ENCODE results near the gene MYBPC3. TPM values are rescaled to one million over a fixed set of nuclear protein-coding genes. Genes with fewer than 3 reads are reported as not detected.

Gene MYBPC3
- polyA plus RNA-seq, 2 of the 4 experiments (the other 2 are of a cell fraction) = 0.05 to 0.06 TPM

DNA sequence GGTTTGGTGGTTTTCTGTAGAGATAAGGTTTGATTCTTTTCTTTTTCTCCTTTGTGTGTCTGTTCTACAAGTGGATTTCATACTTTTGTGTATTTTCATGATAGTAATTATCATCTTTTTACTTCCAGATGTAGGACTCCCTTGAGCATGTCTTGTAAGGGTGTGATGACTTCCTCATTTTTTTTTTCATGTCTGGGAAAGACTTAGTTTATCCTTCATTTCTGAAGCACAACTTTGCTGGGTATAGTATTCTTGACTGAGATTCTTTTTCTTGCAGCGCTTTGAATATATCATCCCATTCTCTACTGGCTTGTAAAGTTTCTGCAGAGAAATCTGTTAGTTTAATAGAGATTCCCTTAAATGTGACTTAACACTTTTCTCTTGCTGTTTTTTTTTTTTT is 49.6 kb downstream of the MYBPC3 start (continued):
- TF ChIP-seq TFCP2L1 (CRISPR knock-in tag; IDR thresholded peaks at IDR 0.05) (no peak), RFX5 (IDR thresholded peaks at IDR 0.05) (no peak), ZSCAN20 (CRISPR knock-in tag; IDR thresholded peaks at IDR 0.05) (no peak), CBX2 (IDR thresholded peaks at IDR 0.05; ENCODE audit: borderline replicate concordance, low read depth) (no peak), EP300 (IDR thresholded peaks at IDR 0.05) (no peak)
- TF ChIP-seq, protein P1, sequence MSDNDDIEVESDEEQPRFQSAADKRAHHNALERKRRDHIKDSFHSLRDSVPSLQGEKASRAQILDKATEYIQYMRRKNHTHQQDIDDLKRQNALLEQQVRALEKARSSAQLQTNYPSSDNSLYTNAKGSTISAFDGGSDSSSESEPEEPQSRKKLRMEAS (IDR thresholded peaks at IDR 0.05) = no peak

DNA sequence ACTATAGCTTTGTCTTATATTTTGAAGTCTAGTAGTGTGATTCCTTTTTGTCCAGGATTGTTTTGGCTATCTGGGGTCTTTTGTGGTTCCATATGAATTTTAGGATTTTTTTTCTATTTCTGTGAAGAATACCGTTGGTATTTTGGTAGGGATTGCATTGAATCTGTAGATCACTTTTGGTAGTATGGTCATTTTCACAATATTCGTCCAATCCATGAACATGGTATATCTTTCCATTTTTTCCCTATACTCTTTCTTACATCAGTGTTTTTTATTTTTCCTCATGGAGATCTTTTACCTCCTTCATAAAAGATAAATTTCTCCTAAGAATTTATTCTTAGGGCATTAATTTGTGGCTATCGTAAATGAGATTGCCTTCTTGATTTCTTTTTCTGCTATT is 53.4 kb downstream of the MYBPC3 start:
- ChIA-PET POLR2A (no interaction called here), CTCF (interaction anchor here (1.1 kb wide), 1 partner anchor 9 kb away, joined by 3 read pairs; no protein-coding TSS in a partner anchor)
- no peak for TF ChIP-seq EP300 (IDR thresholded peaks at IDR 0.05)
- no peak for TF ChIP-seq MYC (IDR thresholded peaks at IDR 0.05; ENCODE audit: borderline replicate concordance, low read length)
- no peak for TF ChIP-seq KDM1A (IDR thresholded peaks at IDR 0.05; ENCODE audit: low read depth)
- no peak for TF ChIP-seq HEYL (CRISPR knock-in tag; IDR thresholded peaks at IDR 0.05)
- TF ChIP-seq HOXB5 (CRISPR knock-in tag; IDR thresholded peaks at IDR 0.05) = no peak
- Histone ChIP-seq H3K4me3 (no peak overlapping the region), H3K9me3 (peaks cover 17% of the 10 kb centered on the region), H3K4me2 (no peak overlapping the region), H3K4me1 (no peaks in the 10 kb centered on the region), H3K27ac (no peak overlapping the region)
- no peak for DNase-seq (ENCODE audit: low read depth in 1 of 2, low spot score in 1 of 2)
- ATAC-seq = no peak
- WGBS (ENCODE audit: missing lambda C conversion rate) = 94% methylated on average over 3 of the region's 3 CpGs
- no peak for FAIRE-seq

DNA sequence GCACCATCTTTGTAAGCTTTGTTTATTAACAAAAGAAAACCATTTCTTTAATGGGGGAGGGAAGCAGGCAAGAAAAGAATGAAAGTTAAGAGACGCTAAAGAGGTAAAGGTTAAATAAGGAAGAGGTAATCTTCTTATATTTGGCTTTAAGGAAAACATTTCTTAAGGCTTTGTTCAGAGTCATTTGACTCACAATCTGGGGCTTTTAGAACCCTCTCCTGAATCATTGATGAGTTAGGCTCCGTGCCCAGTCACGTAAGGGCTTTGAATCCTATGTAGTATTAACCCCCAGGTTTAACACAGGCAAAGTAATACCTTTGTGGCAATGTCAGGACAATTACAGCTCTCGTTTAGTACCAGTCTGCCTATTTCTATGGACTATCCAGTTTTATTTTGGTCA is 56.5 kb downstream of the MYBPC3 start:
- TF ChIP-seq RCOR1 (IDR thresholded peaks at IDR 0.05; ENCODE audit: low read depth, low read length) = no peak
- no peak for TF ChIP-seq KDM5A (IDR thresholded peaks at IDR 0.05)
- TF ChIP-seq EP300 (IDR thresholded peaks at IDR 0.05) = no peak
- TF ChIP-seq, protein P2, sequence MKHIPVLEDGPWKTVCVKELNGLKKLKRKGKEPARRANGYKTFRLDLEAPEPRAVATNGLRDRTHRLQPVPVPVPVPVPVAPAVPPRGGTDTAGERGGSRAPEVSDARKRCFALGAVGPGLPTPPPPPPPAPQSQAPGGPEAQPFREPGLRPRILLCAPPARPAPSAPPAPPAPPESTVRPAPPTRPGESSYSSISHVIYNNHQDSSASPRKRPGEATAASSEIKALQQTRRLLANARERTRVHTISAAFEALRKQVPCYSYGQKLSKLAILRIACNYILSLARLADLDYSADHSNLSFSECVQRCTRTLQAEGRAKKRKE (CRISPR knock-in tag; IDR thresholded peaks at IDR 0.05; ENCODE audit: low read depth) = no peak
- no peak for TF ChIP-seq ESRRA (IDR thresholded peaks at IDR 0.05; ENCODE audit: borderline replicate concordance, low read length)
- no peak for TF ChIP-seq RFX5 (IDR thresholded peaks at IDR 0.05)
- TF ChIP-seq, protein P3, sequence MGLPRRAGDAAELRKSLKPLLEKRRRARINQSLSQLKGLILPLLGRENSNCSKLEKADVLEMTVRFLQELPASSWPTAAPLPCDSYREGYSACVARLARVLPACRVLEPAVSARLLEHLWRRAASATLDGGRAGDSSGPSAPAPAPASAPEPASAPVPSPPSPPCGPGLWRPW (IDR thresholded peaks at IDR 0.05) = no peak
- no peak for TF ChIP-seq ZFP36 (IDR thresholded peaks at IDR 0.05; ENCODE audit: borderline replicate concordance, partially characterized antibody)
- no peak for TF ChIP-seq CEBPB (IDR thresholded peaks at IDR 0.05)
- TF ChIP-seq POLR2AphosphoS2 (conservative IDR thresholded peaks at IDR 0.05; ENCODE audit: low read length) = no peak
- TF ChIP-seq, protein P4, sequence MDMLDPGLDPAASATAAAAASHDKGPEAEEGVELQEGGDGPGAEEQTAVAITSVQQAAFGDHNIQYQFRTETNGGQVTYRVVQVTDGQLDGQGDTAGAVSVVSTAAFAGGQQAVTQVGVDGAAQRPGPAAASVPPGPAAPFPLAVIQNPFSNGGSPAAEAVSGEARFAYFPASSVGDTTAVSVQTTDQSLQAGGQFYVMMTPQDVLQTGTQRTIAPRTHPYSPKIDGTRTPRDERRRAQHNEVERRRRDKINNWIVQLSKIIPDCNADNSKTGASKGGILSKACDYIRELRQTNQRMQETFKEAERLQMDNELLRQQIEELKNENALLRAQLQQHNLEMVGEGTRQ (IDR thresholded peaks at IDR 0.05) = no peak
- TF ChIP-seq KDM1A (IDR thresholded peaks at IDR 0.05; ENCODE audit: low read depth) = no peak
- no peak for TF ChIP-seq POLR2A (IDR thresholded peaks at IDR 0.05; ENCODE audit: low read length)
- TF ChIP-seq, protein P5, sequence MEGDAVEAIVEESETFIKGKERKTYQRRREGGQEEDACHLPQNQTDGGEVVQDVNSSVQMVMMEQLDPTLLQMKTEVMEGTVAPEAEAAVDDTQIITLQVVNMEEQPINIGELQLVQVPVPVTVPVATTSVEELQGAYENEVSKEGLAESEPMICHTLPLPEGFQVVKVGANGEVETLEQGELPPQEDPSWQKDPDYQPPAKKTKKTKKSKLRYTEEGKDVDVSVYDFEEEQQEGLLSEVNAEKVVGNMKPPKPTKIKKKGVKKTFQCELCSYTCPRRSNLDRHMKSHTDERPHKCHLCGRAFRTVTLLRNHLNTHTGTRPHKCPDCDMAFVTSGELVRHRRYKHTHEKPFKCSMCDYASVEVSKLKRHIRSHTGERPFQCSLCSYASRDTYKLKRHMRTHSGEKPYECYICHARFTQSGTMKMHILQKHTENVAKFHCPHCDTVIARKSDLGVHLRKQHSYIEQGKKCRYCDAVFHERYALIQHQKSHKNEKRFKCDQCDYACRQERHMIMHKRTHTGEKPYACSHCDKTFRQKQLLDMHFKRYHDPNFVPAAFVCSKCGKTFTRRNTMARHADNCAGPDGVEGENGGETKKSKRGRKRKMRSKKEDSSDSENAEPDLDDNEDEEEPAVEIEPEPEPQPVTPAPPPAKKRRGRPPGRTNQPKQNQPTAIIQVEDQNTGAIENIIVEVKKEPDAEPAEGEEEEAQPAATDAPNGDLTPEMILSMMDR (IDR thresholded peaks at IDR 0.05) = no peak
- TF ChIP-seq NR3C1 (IDR thresholded peaks at IDR 0.05) = no peak
- no peak for TF ChIP-seq SMC3 (IDR thresholded peaks at IDR 0.05)
- ChIA-PET CTCF (interaction anchor here (1.0 to 1.8 kb wide), 5 partner anchors 8 to 59 kb away, joined by 3 to 5 read pairs (median 3); no protein-coding TSS in a partner anchor), POLR2A (no interaction called here)
- H3K4me1 ChIP-seq = no peaks in the 10 kb centered on the region
- no peak overlapping the region for H3K4me3 ChIP-seq
- FAIRE-seq (no peak), DNase-seq (ENCODE audit: low read depth in 1 of 2, low spot score in 1 of 2) (no peak), ATAC-seq (no peak)
- no peak overlapping the region for H3K27ac ChIP-seq
- peaks cover 17% of the 10 kb centered on the region for H3K9me3 ChIP-seq
- 89% methylated on average over 4 of the region's 4 CpGs for WGBS (ENCODE audit: missing lambda C conversion rate)
- no peak overlapping the region for H3K4me2 ChIP-seq
